Heart left ventricle (tissue), 16 donors: ENCODE data around the gene CD7. TPM values are rescaled to one million over a fixed set of nuclear protein-coding genes. Genes with fewer than 3 reads are reported as not detected.

ENCODE experiments used
- ATAC-seq, 4 donors: fragments of 200-7000 bp; cut with Tn5 transposase; one replicate each; pipeline ENCODE4 v1.9.1; 2020 to 2022; ENCODE audit warnings: moderate library complexity in 4 of 4, mild to moderate bottlenecking in 3 of 4, moderate number of reproducible peaks in 1 of 4
- DNase-seq, 5 donors: peaks; one replicate each; pipeline ENCODE4 v3.0.0-alpha.2; 2020
- H3K27ac ChIP-seq, 12 donors: fragments of 200-600 bp; sonication (generic) in 4 of 12; one replicate each; pipeline versions ENCODE4 v1.5.0 to v1.8.0; 2016 to 2022; ENCODE audit warnings: mild to moderate bottlenecking in 2 of 12
- H3K27me3 ChIP-seq, 9 donors: fragments of 200-600 bp; sonication (generic) in 2 of 9; one replicate each; pipeline versions ENCODE4 v1.5.1 to v1.8.0; 2016 to 2022; ENCODE audit warnings: mild to moderate bottlenecking in 3 of 9
- H3K36me3 ChIP-seq, 9 donors: fragments of 200-600 bp; sonication (generic) in 2 of 9; one replicate each; pipeline versions ENCODE4 v1.5.0 to v1.8.0; 2018 to 2022; ENCODE audit warnings: mild to moderate bottlenecking in 2 of 9
- H3K4me1 ChIP-seq, 12 donors: fragments of 200-600 bp; sonication (generic) in 4 of 12; one replicate each; pipeline versions ENCODE4 v1.5.0 to v1.8.0; 2016 to 2022; ENCODE audit warnings: mild to moderate bottlenecking in 3 of 12
- H3K4me3 ChIP-seq, 12 donors: fragments of 200-600 bp; sonication (generic) in 4 of 12; one replicate each; pipeline versions ENCODE4 v1.5.0 to v1.8.0; 2017 to 2022; ENCODE audit warnings: mild to moderate bottlenecking in 9 of 12, moderate library complexity in 4 of 12
- H3K9me3 ChIP-seq, 12 donors: fragments of 200-600 bp; sonication (generic) in 4 of 12; one replicate each; pipeline versions ENCODE4 v1.5.0 to v1.8.0; 2016 to 2022; ENCODE audit warnings: mild to moderate bottlenecking in 1 of 12
- POLR2A ChIP-seq, 2 donors: fragments of 450-650 bp; IDR thresholded peaks; one replicate each; pipeline ENCODE4 v1.6.1; 2017; ENCODE audit warnings: antibody characterized with exemption in 2 of 2, mild to moderate bottlenecking in 2 of 2, moderate library complexity in 2 of 2
- WGBS, 4 donors: extraction: QIAGEN DNeasy Blood & Tissue Kit in 2 of 4; methylation state at CpG; one replicate each; pipeline versions ENCODE4 v1.1.5 to v1.1.7; 2013 to 2018; 5-methylcytosine and 5-hydroxymethylcytosine counted together
- intact Hi-C, 10 donors: fragments of 100-400 bp; cut with DNase I; formaldehyde crosslinking; loops; one replicate each; pipeline versions ENCODE4 v1.11.1 to v1.14.2; 2022
- polyA plus RNA-seq, 2 donors: library from polyadenylated mRNA; stranded (reverse); fragments of 200-250 nt; gene quantifications; one replicate each; pipeline ENCODE4 v1.2.3, GENCODE V29; 2013
- total RNA-seq, 9 donors: library from RNA; depleted of rRNA in 2 of 9; stranded (reverse); fragments of >200 nt in 2 of 9; fragmentation: NEBNext Ultra II Directional in 3 of 9; extraction: Animal tissue kit (Norgen Biotek cat#: 25700) in 3 of 9; gene quantifications; one replicate each; pipeline versions ENCODE4 v1.1.0 to v1.2.4, GENCODE V29; 2016 to 2023
- TF ChIP-seq, protein P1 (sequence below), 12 donors: fragments of 200-600 bp; sonication (generic) in 4 of 12; IDR thresholded peaks; one replicate each; pipeline versions ENCODE4 v1.5.0 to v1.8.0; 2018 to 2022; ENCODE audit warnings: antibody characterized with exemption in 12 of 12, mild to moderate bottlenecking in 5 of 12
- donor health status: ischemic (EF 13 %, LVEDD 7.1; RV severe dilation, severe dysfunction).
- donor health status: healthy with polysubstance abuse.
- donor health status: DM: no; HTN: yes; CAD: no.
- donor health status: DM: no; HTN: no; CAD: no.
- donor health status: ischemic (EF 25% LVEDD 6.9; RV normal size, moderate dysfunction).
- donor health status: ischemic (EF 25% LVEDD 5.7; RV mildly dilated, moderate dysfunction).
- donor health status: healthy.
- donor health status: DM: yes; HTN: yes; CAD: no.
- donor health status: ischemic (EF 35%, LVEDD 5.7; RV mildly dilated, moderate dysfunction).
- donor health status: nonischemic (EF 11% LVEDD 7.7; RV severe dilation, severe dysfunction).
- donor health status: DM: yes; HTN: yes; CAD: no.
- donor health status: PGD.
- donor health status: ischemic (EF 29% LVEDD 5.4; RV normal size, mild dysfunction).
- donor health status: nonischemic (EF 23%, LVEDD 6.1; RV moderate dilation, normal function).

Gene CD7
- total and polyA plus RNA-seq, 11 donors, result 0.21 to 8.6 (median 0.42) TPM; not detected in 2

DNA sequence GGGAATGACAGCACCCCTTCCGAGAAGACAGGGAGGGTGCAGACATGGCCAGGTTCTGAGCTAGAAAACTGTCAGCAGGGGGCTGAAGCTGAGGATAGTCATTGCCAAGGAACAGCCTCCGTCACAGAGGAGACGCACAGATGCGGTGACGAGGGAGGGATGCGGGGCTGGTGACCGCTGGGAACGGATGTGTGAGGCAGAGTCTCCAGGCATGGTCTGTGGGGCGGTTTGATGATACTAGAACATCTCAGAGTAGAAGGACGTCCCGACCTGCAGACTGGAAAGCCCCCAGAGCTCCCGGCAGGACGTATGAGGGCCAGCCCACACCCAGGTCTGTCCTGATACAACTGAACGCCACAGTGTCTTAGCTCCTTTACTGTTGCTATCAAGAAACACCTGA is 42.1 kb downstream of the CD7 start:
- no peak overlapping the region for H3K27ac ChIP-seq
- no peak for ATAC-seq
- intact Hi-C loops, result no loop called here
- WGBS, 4 donors, result 93 to 96% (median 95%) methylated on average over 14 of the region's 14 CpGs
- peak in 1 of 5 donors; percentile 55 for DNase-seq
- H3K4me1 ChIP-seq, result peaks cover 4 to 46% (median 29%) of the 10 kb centered on the region in 12 donors
- TF ChIP-seq, protein P1, sequence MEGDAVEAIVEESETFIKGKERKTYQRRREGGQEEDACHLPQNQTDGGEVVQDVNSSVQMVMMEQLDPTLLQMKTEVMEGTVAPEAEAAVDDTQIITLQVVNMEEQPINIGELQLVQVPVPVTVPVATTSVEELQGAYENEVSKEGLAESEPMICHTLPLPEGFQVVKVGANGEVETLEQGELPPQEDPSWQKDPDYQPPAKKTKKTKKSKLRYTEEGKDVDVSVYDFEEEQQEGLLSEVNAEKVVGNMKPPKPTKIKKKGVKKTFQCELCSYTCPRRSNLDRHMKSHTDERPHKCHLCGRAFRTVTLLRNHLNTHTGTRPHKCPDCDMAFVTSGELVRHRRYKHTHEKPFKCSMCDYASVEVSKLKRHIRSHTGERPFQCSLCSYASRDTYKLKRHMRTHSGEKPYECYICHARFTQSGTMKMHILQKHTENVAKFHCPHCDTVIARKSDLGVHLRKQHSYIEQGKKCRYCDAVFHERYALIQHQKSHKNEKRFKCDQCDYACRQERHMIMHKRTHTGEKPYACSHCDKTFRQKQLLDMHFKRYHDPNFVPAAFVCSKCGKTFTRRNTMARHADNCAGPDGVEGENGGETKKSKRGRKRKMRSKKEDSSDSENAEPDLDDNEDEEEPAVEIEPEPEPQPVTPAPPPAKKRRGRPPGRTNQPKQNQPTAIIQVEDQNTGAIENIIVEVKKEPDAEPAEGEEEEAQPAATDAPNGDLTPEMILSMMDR (IDR thresholded peaks at IDR 0.05), result no peak
- no peak for TF ChIP-seq POLR2A (IDR thresholded peaks at IDR 0.05)
- H3K36me3 ChIP-seq, result peaks cover 0 to 21% (median 10%) of the 10 kb centered on the region in 9 donors
- no peaks in the 10 kb centered on the region for H3K27me3 ChIP-seq
- no peaks in the 10 kb centered on the region for H3K9me3 ChIP-seq
- H3K4me3 ChIP-seq, result no peak overlapping the region

GRCh38 chr17:82274134-82275020 is 43.0 kb downstream of the CD7 start:
- WGBS, 4 donors, result 76 to 79% (median 77%) methylated on average over 25 to 27 of the region's 27 CpGs
- Histone ChIP-seq H3K27ac (peak overlapping the region in 7 of 12 donors; percentile 97 to 100 (median 100)), H3K36me3 (peaks cover 0 to 30% (median 14%) of the 10 kb centered on the region in 9 donors), H3K27me3 (no peaks in the 10 kb centered on the region), H3K9me3 (no peaks in the 10 kb centered on the region), H3K4me3 (peak overlapping the region in 11 of 12 donors; percentile 76 to 100 (median 96)), H3K4me1 (peaks cover 4 to 53% (median 38%) of the 10 kb centered on the region in 12 donors)
- ATAC-seq (no peak), DNase-seq (peak in 1 of 5 donors; percentile 62)
- intact Hi-C loops, result loop anchor here in 3 of 10 donors (5.0 kb wide), 2 partner anchors 37 to 62 kb away; partner anchors contain the start of gene CCDC57 (in 1 of the 3)
- TF ChIP-seq POLR2A (IDR thresholded peaks at IDR 0.05), result no peak
- TF ChIP-seq, protein P1 (IDR thresholded peaks at IDR 0.05), result no peak

DNA sequence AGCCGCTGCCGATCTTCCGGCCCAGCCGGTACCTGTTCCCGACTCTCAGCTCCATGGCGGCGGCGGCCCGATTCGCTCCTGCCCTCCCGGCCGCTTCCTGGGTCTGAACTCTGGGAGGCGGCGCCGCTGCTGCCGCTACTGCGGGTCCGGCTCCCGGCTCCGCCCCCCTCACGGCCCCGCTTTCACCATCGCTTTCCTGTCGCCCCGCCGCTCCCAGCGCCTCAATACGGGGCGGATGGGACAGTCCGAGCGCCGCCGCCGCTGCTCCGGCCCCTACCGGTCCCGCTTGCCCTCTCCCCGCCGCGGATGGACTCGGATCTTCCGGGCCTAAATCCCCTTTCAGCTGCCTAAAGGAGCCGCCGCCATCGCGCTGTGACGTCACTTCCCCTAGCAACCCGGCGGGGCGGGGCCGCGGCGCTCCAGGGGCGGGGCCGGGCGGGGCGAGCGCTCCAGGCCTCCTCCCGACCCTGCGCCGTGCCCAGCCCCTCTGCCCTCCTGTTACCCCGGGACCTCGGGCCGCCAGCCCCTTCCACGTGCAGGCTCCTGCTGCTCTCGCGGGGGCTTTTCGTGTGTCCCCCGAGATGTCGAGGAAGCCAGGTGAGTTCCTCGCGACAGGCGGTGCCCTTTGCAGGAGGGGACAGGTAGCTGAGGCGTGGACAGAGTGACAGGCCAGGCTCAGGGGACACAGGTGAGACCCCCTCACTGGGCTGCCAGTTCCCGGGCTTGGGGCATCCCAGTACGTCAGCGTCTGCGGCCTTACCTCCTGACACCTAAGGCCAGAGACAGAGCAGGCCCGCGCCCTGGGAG is 43.9 kb downstream of the CD7 start, which contains the start of gene CSNK1D:
Gene CSNK1D (minus strand): TSS at position 374 of the 807 bp plus-strand sequence. CDS start 319 bp downstream, at position 55.
- Histone ChIP-seq H3K9me3 (no peaks in the 10 kb centered on the region), H3K27me3 (no peaks in the 10 kb centered on the region), H3K4me3 (peak within 1 kb of the TSS; percentile 76 to 100 (median 94)), H3K36me3 (peaks cover 0 to 37% (median 14%) of the 10 kb centered on the region in 9 donors), H3K4me1 (peaks cover 4 to 53% (median 46%) of the 10 kb centered on the region in 12 donors), H3K27ac (peak within 1 kb of the TSS; percentile 96 to 100 (median 98))
- DNase-seq, result peak; percentile 91 to 97 (median 93)
- peak; percentile 72 to 94 (median 93) for ATAC-seq
- intact Hi-C loops, result loop anchor here in 3 of 10 donors (1.0 to 5.0 kb wide), 3 partner anchors 19 to 61 kb away; partner anchors contain the start of gene CCDC57 (in 1 of the 3)
- WGBS, 4 donors, result 4 to 5% (median 4%) methylated on average over 45 to 80 of the region's 80 CpGs
- TF ChIP-seq POLR2A (IDR thresholded peaks at IDR 0.05), result peak in 1 of 2 donors; percentile 66
- TF ChIP-seq, protein P1 (IDR thresholded peaks at IDR 0.05), result peak in 2 of 12 donors; percentile 5 to 9
